SW480 (cell line): ENCODE measurements around the gene SRRM4.

Experiments used
- DNase-seq: peaks from one replicate; pipeline ENCODE4 v3.0.0-alpha.2; 2016; ENCODE audit warnings: low spot score

The SRRM4 gene

GRCh38 chr12:119167902-119168301 lies 186.6 kb downstream of the SRRM4 start:
- DNase-seq = no peak

GRCh38 chr12:119168721-119169120 lies 187.4 kb downstream of the SRRM4 start:
- no peak for DNase-seq

- no peak for DNase-seq
Measured at GRCh38 chr12:119169150-119169549, 187.8 kb downstream of the SRRM4 start.

GRCh38 chr12:119171291-119171690 lies 189.9 kb downstream of the SRRM4 start:
- DNase-seq = no peak

- DNase-seq = no peak
Measured at GRCh38 chr12:119171691-119172425, 190.5 kb downstream of the SRRM4 start.

- no peak for DNase-seq
Measured at GRCh38 chr12:119175081-119175480, 193.7 kb downstream of the SRRM4 start.

GRCh38 chr12:119176267-119177055 lies 195.1 kb downstream of the SRRM4 start:
- DNase-seq = peak; percentile 79

GRCh38 chr12:119177056-119177325 lies 195.7 kb downstream of the SRRM4 start:
- no peak for DNase-seq

GRCh38 chr12:119177724-119178380 lies 196.5 kb downstream of the SRRM4 start:
- no peak for DNase-seq

- DNase-seq = peak; percentile 46
Measured at GRCh38 chr12:119178544-119179334, 197.4 kb downstream of the SRRM4 start, which contains the start of gene HSPB8. Gene HSPB8, plus strand, starts transcription at chr12:119178931. Its CDS starts 382 bp downstream, at chr12:119179313.

GRCh38 chr12:119179335-119180021 lies 198.1 kb downstream of the SRRM4 start:
- peak; percentile 61 for DNase-seq

GRCh38 chr12:119180380-119181040 lies 199.2 kb downstream of the SRRM4 start:
- no peak for DNase-seq

GRCh38 chr12:119181202-119181601 lies 199.9 kb downstream of the SRRM4 start:
- DNase-seq = no peak

- no peak for DNase-seq
Measured at GRCh38 chr12:119181944-119182343, 200.6 kb downstream of the SRRM4 start.

- no peak for DNase-seq
Measured at GRCh38 chr12:119182701-119183493, 201.6 kb downstream of the SRRM4 start.

GRCh38 chr12:119183942-119184695 lies 202.8 kb downstream of the SRRM4 start:
- DNase-seq = no peak

GRCh38 chr12:119195256-119195655 lies 213.9 kb downstream of the SRRM4 start:
- no peak for DNase-seq

- no peak for DNase-seq
Measured at GRCh38 chr12:119198440-119198839, 217.1 kb downstream of the SRRM4 start.

- DNase-seq = no peak
Measured at GRCh38 chr12:119200601-119201000, 219.3 kb downstream of the SRRM4 start.
